Measurements from ENCODE around the gene DHRS12. TPM values are rescaled to one million over a fixed set of nuclear protein-coding genes. Genes with fewer than 3 reads are reported as not detected.
A peak's percentile ranks its signal among the peaks of the same experiment; 100 is the strongest.

DHRS12 gene
- total RNA-seq, 2 experiments from 2014 or later, result 10.0 to 14.8 TPM

GRCh38 chr13:51767100-51767499 lies 36.9 kb downstream of the DHRS12 start:
- intact Hi-C loops (cut with DNase I, micrococcal nuclease), result loop anchor here in 1 of 2 experiments (10.0 kb wide), 1 partner anchor 182 kb away; the partner anchor contains the start of gene WDFY2
- DNase-seq, result peak in 1 of 14 experiments; percentile 13
- TF ChIP-seq, protein P1, sequence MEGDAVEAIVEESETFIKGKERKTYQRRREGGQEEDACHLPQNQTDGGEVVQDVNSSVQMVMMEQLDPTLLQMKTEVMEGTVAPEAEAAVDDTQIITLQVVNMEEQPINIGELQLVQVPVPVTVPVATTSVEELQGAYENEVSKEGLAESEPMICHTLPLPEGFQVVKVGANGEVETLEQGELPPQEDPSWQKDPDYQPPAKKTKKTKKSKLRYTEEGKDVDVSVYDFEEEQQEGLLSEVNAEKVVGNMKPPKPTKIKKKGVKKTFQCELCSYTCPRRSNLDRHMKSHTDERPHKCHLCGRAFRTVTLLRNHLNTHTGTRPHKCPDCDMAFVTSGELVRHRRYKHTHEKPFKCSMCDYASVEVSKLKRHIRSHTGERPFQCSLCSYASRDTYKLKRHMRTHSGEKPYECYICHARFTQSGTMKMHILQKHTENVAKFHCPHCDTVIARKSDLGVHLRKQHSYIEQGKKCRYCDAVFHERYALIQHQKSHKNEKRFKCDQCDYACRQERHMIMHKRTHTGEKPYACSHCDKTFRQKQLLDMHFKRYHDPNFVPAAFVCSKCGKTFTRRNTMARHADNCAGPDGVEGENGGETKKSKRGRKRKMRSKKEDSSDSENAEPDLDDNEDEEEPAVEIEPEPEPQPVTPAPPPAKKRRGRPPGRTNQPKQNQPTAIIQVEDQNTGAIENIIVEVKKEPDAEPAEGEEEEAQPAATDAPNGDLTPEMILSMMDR (IDR thresholded peaks at IDR 0.05), result no peak
- Mint-ChIP-seq H3K27me3 (no peaks in the 10 kb centered on the region), H3K27ac (peak overlapping the region; percentile 85), H3K9me3 (no peaks in the 10 kb centered on the region), H3K4me3 (no peak overlapping the region), H3K36me3 (ENCODE audit: low read depth) (peaks cover 53% of the 10 kb centered on the region), H3K4me1 (ENCODE audit: low read depth) (peaks cover 23% of the 10 kb centered on the region)
- H3K4me3 ChIP-seq (ENCODE audit: low read length), result no peak overlapping the region
- ATAC-seq (ENCODE audit: poor library complexity), result no peak
- ChIA-PET CTCF (no interaction called here), POLR2A (no interaction called here)
- H3K27ac ChIP-seq (ENCODE audit: low read depth in 1 of 2, low read length in 2 of 2), result no peak overlapping the region
- H3K27me3 ChIP-seq (ENCODE audit: control insufficient read depth in 1 of 2, insufficient read depth in 2 of 2, low read length in 2 of 2), result no peaks in the 10 kb centered on the region
- no peaks in the 10 kb centered on the region for H3K9me3 ChIP-seq (ENCODE audit: control insufficient read depth in 1 of 2, insufficient read depth in 1 of 2, low read length in 2 of 2)
- H3K36me3 ChIP-seq (ENCODE audit: insufficient read depth, low read length), result peaks cover 29% of the 10 kb centered on the region
- H3K4me1 ChIP-seq (ENCODE audit: insufficient read depth, low read length), result peaks cover 18% of the 10 kb centered on the region

DNA sequence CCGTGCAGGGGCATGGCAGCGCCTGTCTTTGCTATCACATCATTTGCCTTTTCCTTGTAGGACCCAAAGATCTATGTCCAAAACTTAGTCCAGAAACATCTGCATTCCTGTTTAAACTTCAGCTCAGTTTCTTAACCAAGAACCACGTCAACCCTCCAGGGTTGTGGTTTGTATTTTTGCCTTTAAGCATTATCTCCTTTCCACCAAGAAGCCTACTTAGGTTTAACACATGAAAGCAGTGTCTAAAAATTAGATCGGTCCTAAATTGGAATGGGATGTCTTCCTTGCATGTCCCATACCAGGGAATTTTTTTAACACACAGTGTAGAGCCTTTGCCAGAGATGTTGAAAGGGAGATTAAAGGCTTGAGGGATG lies 38.8 kb downstream of the DHRS12 start:
- CTCF ChIA-PET, result interaction anchor here (1.4 kb wide), 1 partner anchor 120 kb away, joined by 3 read pairs; no protein-coding TSS in a partner anchor
- H3K9me3 ChIP-seq (ENCODE audit: control insufficient read depth in 1 of 2, insufficient read depth in 1 of 2, low read length in 2 of 2), result no peaks in the 10 kb centered on the region
- DNase-seq, result no peak
- Mint-ChIP-seq H3K9me3 (no peaks in the 10 kb centered on the region), H3K27me3 (no peaks in the 10 kb centered on the region), H3K4me1 (ENCODE audit: low read depth) (peaks cover 23% of the 10 kb centered on the region), H3K4me3 (peak overlapping the region; percentile 68), H3K36me3 (ENCODE audit: low read depth) (peaks cover 57% of the 10 kb centered on the region), H3K27ac (peak overlapping the region; percentile 85)
- peaks cover 27% of the 10 kb centered on the region for H3K36me3 ChIP-seq (ENCODE audit: insufficient read depth, low read length)
- TF ChIP-seq, protein P1 (IDR thresholded peaks at IDR 0.05), result no peak
- H3K4me1 ChIP-seq (ENCODE audit: insufficient read depth, low read length), result peaks cover 18% of the 10 kb centered on the region
- peak overlapping the region; percentile 49 for H3K4me3 ChIP-seq (ENCODE audit: low read length)
- no peaks in the 10 kb centered on the region for H3K27me3 ChIP-seq (ENCODE audit: control insufficient read depth in 1 of 2, insufficient read depth in 2 of 2, low read length in 2 of 2)
- intact Hi-C loops (cut with DNase I, micrococcal nuclease), result loop anchor here in 1 of 2 experiments (2.0 to 10.0 kb wide), 2 partner anchors 38 to 180 kb away; partner anchors contain the start of gene WDFY2
- POLR2A ChIA-PET, result interaction anchor here (0.9 to 3.5 kb wide), 6 partner anchors 33 to 314 kb away, joined by 3 to 30 read pairs (median 5); partner anchors contain the start of genes INTS6 and WDFY2
- H3K27ac ChIP-seq (ENCODE audit: low read depth in 1 of 2, low read length in 2 of 2), result peak overlapping the region; percentile 67 to 73
- ATAC-seq (ENCODE audit: poor library complexity), result peak; percentile 21

DNA sequence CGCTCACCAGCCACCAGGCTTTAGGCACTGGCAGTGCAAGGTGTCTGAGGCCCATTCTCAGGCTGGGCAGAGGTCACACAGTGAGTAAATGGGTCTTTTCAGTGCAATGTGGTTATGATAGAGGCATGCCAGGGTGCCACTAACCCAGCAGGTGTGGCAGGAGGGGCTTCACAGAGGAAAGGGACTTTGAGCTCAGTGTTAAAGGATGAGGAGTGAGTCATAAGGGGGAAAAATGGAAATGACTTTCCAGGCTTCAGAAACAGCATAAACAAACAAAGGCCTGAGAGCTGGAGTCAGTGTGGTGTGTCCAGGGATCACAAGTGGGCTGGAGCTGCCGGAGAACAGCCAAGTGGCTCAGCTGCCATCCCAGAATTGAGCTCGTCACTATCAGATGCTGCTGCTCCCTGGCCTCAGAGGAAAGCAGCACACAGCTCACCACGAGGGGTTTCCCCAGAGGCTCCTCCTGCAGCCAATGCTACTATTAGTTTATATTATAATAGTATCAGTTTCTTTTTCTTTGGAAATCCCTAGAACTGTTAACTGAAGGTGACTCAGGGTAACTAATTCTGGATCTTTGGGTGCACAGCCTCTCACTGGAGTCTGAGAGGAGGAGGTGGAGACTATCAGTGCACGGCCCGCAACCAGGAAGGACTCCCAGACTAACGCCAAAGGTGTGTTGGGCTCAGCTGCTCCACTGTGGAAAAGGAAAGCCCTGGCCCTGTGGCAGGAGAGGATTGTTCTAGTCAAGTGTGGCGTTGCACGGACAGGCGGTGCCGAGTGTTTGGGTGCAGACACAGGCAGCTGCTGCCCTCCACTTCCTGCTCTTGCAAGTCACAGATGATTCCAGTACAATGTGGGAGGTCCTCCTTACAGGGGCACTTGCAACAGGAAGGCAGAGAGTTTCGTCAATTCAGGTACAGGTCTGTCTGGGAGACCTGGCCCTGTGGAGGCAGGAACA lies 39.5 kb downstream of the DHRS12 start:
- H3K4me3 ChIP-seq (ENCODE audit: low read length), result peak overlapping the region; percentile 49
- Mint-ChIP-seq H3K4me3 (peak overlapping the region; percentile 68), H3K27ac (peak overlapping the region; percentile 85), H3K36me3 (ENCODE audit: low read depth) (peaks cover 58% of the 10 kb centered on the region), H3K9me3 (no peaks in the 10 kb centered on the region), H3K4me1 (ENCODE audit: low read depth) (peaks cover 23% of the 10 kb centered on the region), H3K27me3 (no peaks in the 10 kb centered on the region)
- TF ChIP-seq, protein P1 (IDR thresholded peaks at IDR 0.05), result no peak
- peaks cover 27% of the 10 kb centered on the region for H3K36me3 ChIP-seq (ENCODE audit: insufficient read depth, low read length)
- no peaks in the 10 kb centered on the region for H3K9me3 ChIP-seq (ENCODE audit: control insufficient read depth in 1 of 2, insufficient read depth in 1 of 2, low read length in 2 of 2)
- intact Hi-C loops (cut with DNase I, micrococcal nuclease), result loop anchor here in 1 of 2 experiments (2.0 to 10.0 kb wide), 2 partner anchors 38 to 180 kb away; partner anchors contain the start of gene WDFY2
- DNase-seq, result peak; percentile 19 to 86 (median 34)
- H3K4me1 ChIP-seq (ENCODE audit: insufficient read depth, low read length), result peaks cover 18% of the 10 kb centered on the region
- peak overlapping the region; percentile 67 to 73 for H3K27ac ChIP-seq (ENCODE audit: low read depth in 1 of 2, low read length in 2 of 2)
- ATAC-seq (ENCODE audit: poor library complexity), result peak; percentile 85
- CTCF ChIA-PET, result interaction anchor here (0.8 to 1.8 kb wide), 5 partner anchors 33 to 363 kb away, joined by 3 to 6 read pairs (median 4); no protein-coding TSS in a partner anchor
- no peaks in the 10 kb centered on the region for H3K27me3 ChIP-seq (ENCODE audit: control insufficient read depth in 1 of 2, insufficient read depth in 2 of 2, low read length in 2 of 2)
- POLR2A ChIA-PET, result interaction anchor here (0.7 to 3.5 kb wide), 10 partner anchors 33 to 330 kb away, joined by 3 to 30 read pairs (median 4); partner anchors contain the start of genes INTS6 and WDFY2
